Right forelimb (tissue), 1 donor: ENCODE results near the gene ZNF776.
A peak's percentile ranks its signal among the peaks of the same experiment; 100 is the strongest.
"Not testable (repeated sequence)": the region's sequence is repeated elsewhere in the genome, so short reads cannot be mapped to it uniquely, and the experiment has no call there.

Source experiments
- DNase-seq: peaks from one replicate; pipeline ENCODE4 v3.0.0-alpha.2; 2018

ZNF776 gene

GRCh38 chr19:57779220-57779845 lies 32.7 kb downstream of the ZNF776 start:
- DNase-seq, result no peak

- DNase-seq, result no peak
Measured at GRCh38 chr19:57786286-57786685, 39.7 kb downstream of the ZNF776 start.

GRCh38 chr19:57786906-57787305 lies 40.3 kb downstream of the ZNF776 start:
- no peak for DNase-seq

- no peak for DNase-seq
Measured at GRCh38 chr19:57788114-57788692, 41.6 kb downstream of the ZNF776 start.

DNA sequence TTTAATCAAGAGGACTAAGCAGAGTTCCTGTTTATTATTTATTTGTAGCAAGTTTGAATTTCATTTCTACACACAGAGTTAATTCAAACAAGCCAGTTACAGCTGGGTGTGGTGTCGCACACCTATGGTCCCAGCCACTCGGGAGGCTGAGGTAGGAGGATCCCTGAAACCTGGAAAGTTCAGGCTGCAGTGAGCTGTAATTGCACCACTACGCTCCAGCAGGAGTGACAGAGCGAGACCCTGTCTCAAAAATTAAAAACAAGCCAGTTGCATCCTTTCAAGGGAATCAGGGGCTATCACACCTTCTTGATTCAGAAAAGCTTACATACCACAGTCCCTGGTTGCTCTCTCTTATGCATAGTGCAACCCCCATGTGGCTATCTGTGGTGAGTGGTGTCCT lies 42.7 kb downstream of the ZNF776 start:
- DNase-seq, result no peak

- not testable (repeated sequence) for DNase-seq
Measured at GRCh38 chr19:57796580-57796979, 50.0 kb downstream of the ZNF776 start.

GRCh38 chr19:57800696-57801095 lies 54.1 kb downstream of the ZNF776 start:
- no peak for DNase-seq

GRCh38 chr19:57802269-57802668 lies 55.7 kb downstream of the ZNF776 start:
- no peak for DNase-seq

DNA sequence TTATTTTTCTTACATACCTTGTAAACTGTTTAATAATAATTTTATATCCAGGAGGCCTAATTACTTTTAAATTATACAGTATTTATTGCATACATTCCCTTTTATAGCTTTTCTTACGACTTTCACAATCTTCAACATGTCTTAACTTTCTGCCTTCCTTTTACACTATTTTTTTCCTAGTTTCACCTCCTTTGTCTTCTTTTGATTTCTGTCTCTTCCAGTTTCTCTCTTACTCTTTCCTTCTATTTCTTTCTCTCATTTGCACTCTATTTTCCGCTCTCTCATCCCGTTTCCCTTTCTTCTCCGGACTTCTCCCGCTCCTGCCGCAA lies 56.6 kb downstream of the ZNF776 start:
- DNase-seq, result no peak

- peak; percentile 72 for DNase-seq
Measured at GRCh38 chr19:57803594-57804325, 57.1 kb downstream of the ZNF776 start.

GRCh38 chr19:57807541-57807940 lies 60.9 kb downstream of the ZNF776 start:
- no peak for DNase-seq
